Neuronal stem cell (in vitro differentiated cells): ENCODE data around the gene SAA2. TPM values are rescaled to one million over a fixed set of nuclear protein-coding genes. Genes with fewer than 3 reads are reported as not detected.

ENCODE experiments used
- DNase-seq: peaks from one replicate; pipeline ENCODE4 v3.0.0-alpha.2; 2013; ENCODE audit warnings: low spot score
- H2AFZ ChIP-seq: one replicate; pipeline ENCODE4 v1.6.1; 2013; ENCODE audit warnings: mild to moderate bottlenecking, low read length, inconsistent platforms
- H2AK5ac ChIP-seq: 2 replicates; pipeline ENCODE4 v1.6.1; 2013; ENCODE audit warnings: low read depth, mild to moderate bottlenecking, inconsistent platforms, low read length, moderate library complexity, mixed read lengths
- H2BK120ac ChIP-seq: 2 replicates; pipeline ENCODE4 v1.6.1; 2013; ENCODE audit warnings: low read depth, mild to moderate bottlenecking, inconsistent platforms, low read length, moderate library complexity, mixed read lengths
- H2BK12ac ChIP-seq: one replicate; pipeline ENCODE4 v1.6.1; 2013; ENCODE audit warnings: low read length, inconsistent platforms
- H2BK15ac ChIP-seq: 2 replicates; pipeline ENCODE4 v1.6.1; 2013; ENCODE audit warnings: mild to moderate bottlenecking, low read length, inconsistent platforms, mixed read lengths
- H2BK5ac ChIP-seq: one replicate; pipeline ENCODE4 v1.6.1; 2013; ENCODE audit warnings: inconsistent platforms, mild to moderate bottlenecking, low read length, moderate library complexity
- H3K14ac ChIP-seq: one replicate; pipeline ENCODE4 v1.6.1; 2013; ENCODE audit warnings: low read length, inconsistent platforms
- H3K18ac ChIP-seq: 2 replicates; pipeline ENCODE4 v1.6.1; 2013; ENCODE audit warnings: low read length, inconsistent platforms
- H3K23ac ChIP-seq: 2 replicates; pipeline ENCODE4 v1.6.1; 2013; ENCODE audit warnings: low read depth, mild to moderate bottlenecking, mixed read lengths, low read length, inconsistent platforms; ENCODE audit not compliant: poor library complexity
- H3K27ac ChIP-seq: replicated peaks from 3 replicates; pipeline ENCODE4 v1.5.1; 2013; ENCODE audit warnings: low read length, inconsistent platforms
- H3K27me3 ChIP-seq, 3 experiments: 2 replicates each; pipeline ENCODE4 v1.6.1; 2013; ENCODE audit warnings: low read length in 3 of 3, mild to moderate bottlenecking in 2 of 3, inconsistent platforms in 1 of 3, low read depth in 1 of 3, mixed read lengths in 1 of 3, moderate library complexity in 1 of 3; ENCODE audit not compliant: control insufficient read depth in 3 of 3, insufficient read depth in 3 of 3
- H3K36me3 ChIP-seq, 2 donors: replicated peaks in 1 of 2; 2 replicates each; pipeline ENCODE4 v1.6.1; 2013; ENCODE audit warnings: low read length in 2 of 2; ENCODE audit not compliant: control insufficient read depth in 2 of 2, insufficient read depth in 2 of 2
- H3K4ac ChIP-seq: 2 replicates; pipeline ENCODE4 v1.6.1; 2013; ENCODE audit warnings: inconsistent platforms, mild to moderate bottlenecking, low read length, moderate library complexity
- H3K4me1 ChIP-seq, 2 donors: 1 replicate in 1 of 2; 2 replicates in 1 of 2; pipeline ENCODE4 v1.6.1; 2013; ENCODE audit warnings: low read length in 2 of 2, low read depth in 1 of 2; ENCODE audit not compliant: control insufficient read depth in 2 of 2, insufficient read depth in 1 of 2
- H3K4me2 ChIP-seq: one replicate; pipeline ENCODE4 v1.6.1; 2013; ENCODE audit warnings: mild to moderate bottlenecking, low read length, inconsistent platforms; ENCODE audit not compliant: insufficient read depth, poor library complexity, severe bottlenecking
- H3K4me3 ChIP-seq, 2 donors: 2 replicates each; pipeline ENCODE4 v1.5.1; 2013; ENCODE audit warnings: low read length in 2 of 2, mild to moderate bottlenecking in 2 of 2, inconsistent platforms in 1 of 2, moderate library complexity in 1 of 2
- H3K79me1 ChIP-seq: one replicate; pipeline ENCODE4 v1.6.1; 2013; ENCODE audit warnings: low read depth, mild to moderate bottlenecking, inconsistent platforms, low read length, moderate library complexity
- H3K9ac ChIP-seq: one replicate; pipeline ENCODE4 v1.6.1; 2013; ENCODE audit warnings: mild to moderate bottlenecking, low read depth, low read length, inconsistent platforms; ENCODE audit not compliant: poor library complexity
- H3K9me3 ChIP-seq, 2 donors: replicated peaks in 1 of 2; 2 replicates each; pipeline versions ENCODE3 to v1.6.1; 2013; ENCODE audit warnings: low read length in 2 of 2, mild to moderate bottlenecking in 2 of 2, inconsistent platforms in 1 of 2, low read depth in 1 of 2, mixed read lengths in 1 of 2, moderate library complexity in 1 of 2; ENCODE audit not compliant: control insufficient read depth in 2 of 2, insufficient read depth in 1 of 2
- H4K8ac ChIP-seq: one replicate; pipeline ENCODE4 v1.6.1; 2013; ENCODE audit warnings: low read depth, mild to moderate bottlenecking, inconsistent platforms, low read length, moderate library complexity
- H4K91ac ChIP-seq: one replicate; pipeline ENCODE4 v1.6.1; 2013; ENCODE audit warnings: low read length, low read depth, mild to moderate bottlenecking, inconsistent platforms; ENCODE audit not compliant: poor library complexity
- WGBS, 2 donors: extraction: QIAGEN DNeasy Blood & Tissue Kit; methylation state at CpG; one replicate each; pipeline ENCODE4 v1.1.7; 2013; ENCODE audit warnings: missing lambda C conversion rate in 2 of 2, mixed read lengths in 1 of 2; ENCODE audit not compliant: insufficient read length in 2 of 2, insufficient replicate concordance in 1 of 2; ENCODE audit errors: extremely low coverage in 2 of 2; 5-methylcytosine and 5-hydroxymethylcytosine counted together
- polyA plus RNA-seq, 2 experiments: library from polyadenylated mRNA; stranded (reverse); fragments of 200-250 nt; gene quantifications; one replicate each; pipeline ENCODE4 v1.2.3, GENCODE V29; 2013

Gene SAA2
- polyA plus RNA-seq (2013, experiment 1 of 2): not detected
- 0.08 TPM for polyA plus RNA-seq (2013, experiment 2 of 2)

DNA sequence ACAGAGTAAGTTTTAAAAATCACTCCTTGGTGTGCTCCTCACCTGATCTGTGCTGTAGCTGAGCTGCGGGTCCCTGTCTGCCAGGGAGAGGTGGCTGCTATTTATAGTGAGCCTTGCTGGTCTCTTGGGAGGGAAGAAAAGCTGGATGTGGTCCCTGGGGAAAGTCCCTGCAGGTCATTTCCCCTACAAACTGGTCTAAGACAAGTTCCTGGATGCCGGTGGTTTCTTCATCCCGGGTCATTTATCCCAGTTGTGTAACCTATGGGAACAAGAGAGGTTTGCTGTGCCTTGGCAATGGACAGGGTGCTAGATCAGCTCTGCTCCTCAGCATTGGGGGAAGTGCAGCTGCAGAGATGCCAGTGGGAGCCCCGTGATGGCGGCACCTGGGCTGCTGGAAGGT, at the start of gene SAA2:
TSS of gene SAA2 (minus strand) at position 108 of the 400 bp plus-strand sequence. CDS start 657 bp downstream, outside the sequence.
- Histone ChIP-seq H3K27me3 (peaks cover 0 to 13% (median 0%) of the 10 kb centered on the region in 3 experiments), H3K9me3 (no peaks in the 10 kb centered on the region), H3K9ac (no peak within 1 kb of the TSS), H4K91ac (no peak within 1 kb of the TSS), H2AFZ (no peak within 1 kb of the TSS), H3K4me1 (no peaks in the 10 kb centered on the region), H3K36me3 (no peaks in the 10 kb centered on the region), H3K18ac (no peak within 1 kb of the TSS), H3K4ac (no peak within 1 kb of the TSS), H2BK120ac (no peak within 1 kb of the TSS), H3K23ac (no peak within 1 kb of the TSS), H2AK5ac (no peak within 1 kb of the TSS), H3K14ac (no peak within 1 kb of the TSS), H4K8ac (no peak within 1 kb of the TSS), H3K27ac (no peak within 1 kb of the TSS), H2BK5ac (no peak within 1 kb of the TSS), H3K4me3 (no peak within 1 kb of the TSS), H2BK15ac (no peak within 1 kb of the TSS), H3K79me1 (no peaks in the 10 kb centered on the region), H3K4me2 (no peak within 1 kb of the TSS), H2BK12ac (no peak within 1 kb of the TSS)
- no CpG with 5 or more reads among the region's 5 CpGs for WGBS, 2 donors
- no peak for DNase-seq

DNA sequence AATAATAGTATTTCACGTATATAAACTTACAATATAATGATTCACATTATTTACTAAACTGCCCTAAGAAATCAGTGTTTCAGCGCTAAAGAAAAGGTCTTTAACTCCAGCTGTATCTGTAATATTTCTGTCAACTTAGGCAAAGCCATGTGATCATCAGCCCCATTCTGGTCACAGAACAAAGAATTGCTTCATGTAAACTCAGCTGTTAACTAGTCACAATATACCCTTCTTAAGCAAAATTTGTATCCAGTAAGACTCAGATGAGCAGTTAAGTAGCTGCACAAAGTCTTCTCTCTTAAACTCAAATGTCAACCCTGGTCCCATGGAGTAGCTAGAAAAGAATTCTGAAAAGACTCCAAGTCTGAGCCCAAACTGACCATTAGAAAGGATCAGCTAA, 46.8 kb upstream of the SAA2 start:
- no peak overlapping the region for H2AFZ ChIP-seq
- no peak overlapping the region for H3K4me2 ChIP-seq
- H3K27me3 ChIP-seq: no peaks in the 10 kb centered on the region
- no peak overlapping the region for H3K4ac ChIP-seq
- no peak overlapping the region for H4K8ac ChIP-seq
- no CpG with 5 or more reads among the region's 2 CpGs for WGBS, 2 donors
- no peak overlapping the region for H2BK5ac ChIP-seq
- no peak for DNase-seq
- H3K14ac ChIP-seq: no peak overlapping the region
- H3K23ac ChIP-seq: no peak overlapping the region
- no peak overlapping the region for H4K91ac ChIP-seq
- H3K9me3 ChIP-seq: no peaks in the 10 kb centered on the region
- H2AK5ac ChIP-seq: no peak overlapping the region
- no peak overlapping the region for H2BK15ac ChIP-seq
- no peaks in the 10 kb centered on the region for H3K4me1 ChIP-seq
- no peak overlapping the region for H2BK120ac ChIP-seq
- H3K4me3 ChIP-seq: no peak overlapping the region
- no peak overlapping the region for H3K9ac ChIP-seq
- no peak overlapping the region for H3K27ac ChIP-seq
- H2BK12ac ChIP-seq: no peak overlapping the region
- no peaks in the 10 kb centered on the region for H3K79me1 ChIP-seq
- peaks cover 12 to 93% of the 10 kb centered on the region in 2 donors for H3K36me3 ChIP-seq
- no peak overlapping the region for H3K18ac ChIP-seq

DNA sequence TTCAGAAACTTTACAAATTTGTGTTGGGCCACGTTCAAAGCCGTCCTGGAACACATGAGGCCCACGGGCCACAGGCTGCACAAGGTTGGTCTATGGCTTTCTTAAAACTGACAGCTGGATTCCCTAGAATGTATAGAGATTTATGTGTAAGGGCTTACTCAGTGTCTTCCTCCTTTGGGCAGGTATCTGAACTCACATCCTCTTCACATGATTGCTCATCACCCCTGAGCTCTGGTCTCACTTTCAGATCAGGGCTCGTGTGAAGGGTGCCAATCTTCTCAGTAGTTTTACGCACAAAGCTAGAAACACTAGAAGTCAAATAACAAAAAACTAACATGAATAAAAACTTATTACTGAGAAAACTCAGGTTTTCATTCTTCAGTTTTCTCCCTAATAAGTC, 46.4 kb upstream of the SAA2 start:
- no peak overlapping the region for H4K8ac ChIP-seq
- no peak overlapping the region for H3K27ac ChIP-seq
- no peak overlapping the region for H3K14ac ChIP-seq
- H3K23ac ChIP-seq: no peak overlapping the region
- peaks cover 15 to 93% of the 10 kb centered on the region in 2 donors for H3K36me3 ChIP-seq
- no peaks in the 10 kb centered on the region for H3K79me1 ChIP-seq
- H3K4me2 ChIP-seq: no peak overlapping the region
- no peak overlapping the region for H2AK5ac ChIP-seq
- H3K4me1 ChIP-seq: no peaks in the 10 kb centered on the region
- no peak overlapping the region for H2BK120ac ChIP-seq
- no peak for DNase-seq
- H2BK12ac ChIP-seq: no peak overlapping the region
- H4K91ac ChIP-seq: no peak overlapping the region
- WGBS, 2 donors: no CpG with 5 or more reads among the region's 5 CpGs
- H2BK5ac ChIP-seq: no peak overlapping the region
- H3K4ac ChIP-seq: no peak overlapping the region
- H2BK15ac ChIP-seq: no peak overlapping the region
- H3K9me3 ChIP-seq: no peaks in the 10 kb centered on the region
- no peak overlapping the region for H3K4me3 ChIP-seq
- no peak overlapping the region for H2AFZ ChIP-seq
- H3K18ac ChIP-seq: no peak overlapping the region
- no peaks in the 10 kb centered on the region for H3K27me3 ChIP-seq
- H3K9ac ChIP-seq: no peak overlapping the region

DNA sequence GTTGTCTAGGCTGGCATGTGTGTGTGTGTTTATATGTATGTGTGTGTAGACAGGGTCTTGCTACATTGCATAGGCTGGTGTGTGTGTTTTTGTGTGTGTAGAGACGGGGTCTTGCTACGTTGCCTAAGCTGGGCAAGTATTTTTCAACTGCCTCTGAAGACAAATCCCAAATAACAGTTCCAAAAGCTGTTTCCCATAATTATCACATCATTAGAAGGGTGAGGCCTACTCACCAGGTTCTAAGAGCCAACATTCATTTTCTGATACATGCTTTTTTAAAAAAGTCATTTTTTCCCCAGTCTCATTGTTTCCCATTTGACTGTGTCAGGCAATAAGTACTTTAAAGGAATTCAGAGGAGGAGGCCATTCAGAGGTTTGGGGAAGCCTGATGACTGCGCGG, 40.4 kb upstream of the SAA2 start:
- H3K4me2 ChIP-seq: no peak overlapping the region
- H3K4me3 ChIP-seq: no peak overlapping the region
- no peak overlapping the region for H2AK5ac ChIP-seq
- WGBS, 2 donors: no CpG with 5 or more reads among the region's 4 CpGs
- H2BK15ac ChIP-seq: no peak overlapping the region
- H4K8ac ChIP-seq: no peak overlapping the region
- no peak overlapping the region for H2BK5ac ChIP-seq
- H2BK120ac ChIP-seq: no peak overlapping the region
- DNase-seq: no peak
- no peak overlapping the region for H2BK12ac ChIP-seq
- no peaks in the 10 kb centered on the region for H3K4me1 ChIP-seq
- no peaks in the 10 kb centered on the region for H3K27me3 ChIP-seq
- no peak overlapping the region for H3K14ac ChIP-seq
- no peaks in the 10 kb centered on the region for H3K9me3 ChIP-seq
- H3K36me3 ChIP-seq: peaks cover 20 to 97% of the 10 kb centered on the region in 2 donors
- H2AFZ ChIP-seq: no peak overlapping the region
- H4K91ac ChIP-seq: no peak overlapping the region
- no peak overlapping the region for H3K27ac ChIP-seq
- no peak overlapping the region for H3K18ac ChIP-seq
- H3K4ac ChIP-seq: no peak overlapping the region
- no peak overlapping the region for H3K9ac ChIP-seq
- H3K23ac ChIP-seq: no peak overlapping the region
- no peaks in the 10 kb centered on the region for H3K79me1 ChIP-seq
